ENCODE measurements around the gene NTN5. TPM values are rescaled to one million over a fixed set of nuclear protein-coding genes. Genes with fewer than 3 reads are reported as not detected.
"Not testable (repeated sequence)": the region's sequence is repeated elsewhere in the genome, so short reads cannot be mapped to it uniquely, and the experiment has no call there.

NTN5 gene
- total RNA-seq, 1 donor from 2014 or later, result under 0.01 TPM

DNA sequence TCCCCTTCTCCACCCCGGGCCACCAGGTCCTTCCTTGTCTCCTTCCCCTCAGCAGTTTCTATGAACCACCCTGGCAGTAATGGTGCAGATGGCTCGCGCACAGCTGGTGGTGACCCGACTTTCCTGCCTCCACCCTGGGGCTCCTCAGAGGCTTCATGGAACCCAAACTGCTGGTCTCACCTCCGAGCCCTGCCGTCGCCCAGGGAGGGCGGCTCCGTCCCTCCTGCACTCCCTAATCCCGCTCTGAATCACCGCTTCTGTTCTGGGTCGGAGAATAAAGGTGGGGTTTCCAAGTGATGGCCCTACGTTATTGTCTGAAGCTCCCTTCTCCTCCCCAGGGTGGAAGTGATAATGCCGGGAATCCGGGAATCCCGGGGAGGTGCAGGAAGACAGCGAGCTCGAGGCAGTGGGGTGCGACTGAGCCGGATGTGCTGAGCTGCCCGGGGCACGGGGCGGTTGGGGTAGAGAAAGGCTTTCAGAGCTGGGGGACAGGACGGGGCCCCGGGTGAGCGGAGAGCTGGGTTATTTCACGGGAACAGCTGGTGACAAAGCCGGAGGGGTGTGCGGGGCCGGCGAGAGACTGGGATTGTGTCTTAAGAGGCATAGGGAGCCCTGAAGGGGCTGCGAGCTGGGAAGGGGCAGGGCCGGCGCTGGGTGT lies 23.7 kb upstream of the NTN5 start:
- H3K27ac ChIP-seq (ENCODE audit: low read depth, low read length), result no peak overlapping the region
- no peaks in the 10 kb centered on the region for H3K36me3 ChIP-seq (ENCODE audit: control insufficient read depth in 3 of 3, insufficient read depth in 3 of 3, low read length in 3 of 3)
- H3K9ac ChIP-seq (ENCODE audit: low read depth in 1 of 3, low read length in 3 of 3), result peak overlapping the region in 2 of 3 donors; percentile 32 to 50
- H3K9me3 ChIP-seq (ENCODE audit: control insufficient read depth in 3 of 3, low read length in 3 of 3), result no peaks in the 10 kb centered on the region
- peak overlapping the region in 2 of 3 donors; percentile 46 to 52 for H3K4me3 ChIP-seq (ENCODE audit: low read length in 3 of 3)
- peaks cover 6 to 10% (median 8%) of the 10 kb centered on the region in 3 donors for H3K4me1 ChIP-seq (ENCODE audit: control insufficient read depth in 3 of 3, insufficient read depth in 3 of 3, low read length in 3 of 3)
- peaks cover 12 to 23% (median 14%) of the 10 kb centered on the region in 3 donors for H3K27me3 ChIP-seq (ENCODE audit: control insufficient read depth in 3 of 3, insufficient read depth in 3 of 3, low read length in 3 of 3)

DNA sequence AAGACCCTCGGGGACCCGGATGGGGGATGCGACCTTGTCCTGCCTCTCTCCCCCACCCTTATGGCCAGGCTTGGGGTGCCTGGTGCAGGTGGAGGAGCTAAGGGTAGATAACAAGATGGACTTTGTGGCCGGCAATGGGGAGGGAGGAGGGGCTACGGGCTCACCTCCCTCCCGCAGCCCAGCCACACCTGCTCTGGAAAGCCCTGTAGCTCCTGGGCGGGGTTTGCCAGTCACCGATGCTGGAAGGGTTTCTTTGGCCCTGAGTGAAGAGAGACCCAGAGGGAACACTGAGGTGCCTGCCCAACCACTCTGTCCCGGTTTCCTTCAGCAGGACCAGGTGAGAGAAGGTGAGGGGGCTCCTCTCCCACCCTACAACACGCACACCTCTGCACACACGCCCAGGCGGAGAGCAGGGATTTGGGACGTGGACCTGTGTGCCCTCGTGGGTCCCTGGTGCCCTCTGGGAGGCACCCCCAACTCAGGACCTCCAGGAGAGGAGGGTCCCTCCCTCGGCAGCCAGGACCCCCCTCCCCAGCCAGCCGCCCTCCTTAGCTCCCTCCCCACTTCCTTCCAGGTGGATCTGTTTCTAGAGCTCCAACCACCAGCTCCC lies 23.0 kb upstream of the NTN5 start, which contains the start of gene FUT2:
TSS of gene FUT2 (plus strand) at position 229 of the 610 bp plus-strand sequence. CDS start 6,986 bp downstream, outside the sequence.
- no peaks in the 10 kb centered on the region for H3K36me3 ChIP-seq (ENCODE audit: control insufficient read depth in 3 of 3, insufficient read depth in 3 of 3, low read length in 3 of 3)

GRCh38 chr19:48693629-48694028 lies 20.8 kb upstream of the NTN5 start:
- not testable (repeated sequence) for H3K36me3 ChIP-seq (ENCODE audit: control insufficient read depth in 3 of 3, insufficient read depth in 3 of 3, low read length in 3 of 3); H3K9me3 ChIP-seq (ENCODE audit: control insufficient read depth in 3 of 3, low read length in 3 of 3); H3K9ac ChIP-seq (ENCODE audit: low read depth in 1 of 3, low read length in 3 of 3); H3K4me3 ChIP-seq (ENCODE audit: low read length in 3 of 3); H3K4me1 ChIP-seq (ENCODE audit: control insufficient read depth in 3 of 3, insufficient read depth in 3 of 3, low read length in 3 of 3); H3K27ac ChIP-seq (ENCODE audit: low read depth, low read length)
- H3K27me3 ChIP-seq (ENCODE audit: control insufficient read depth in 3 of 3, insufficient read depth in 3 of 3, low read length in 3 of 3), result peaks cover 12 to 23% (median 14%) of the 10 kb centered on the region in 3 donors

More for the DNA sequence above, 23.0 kb upstream of the NTN5 start, which contains the start of gene FUT2:
- H3K4me1 ChIP-seq (ENCODE audit: control insufficient read depth in 3 of 3, insufficient read depth in 3 of 3, low read length in 3 of 3), result peaks cover 6 to 10% (median 8%) of the 10 kb centered on the region in 3 donors
- H3K27me3 ChIP-seq (ENCODE audit: control insufficient read depth in 3 of 3, insufficient read depth in 3 of 3, low read length in 3 of 3), result peaks cover 12 to 23% (median 14%) of the 10 kb centered on the region in 3 donors
- no peak within 1 kb of the TSS for H3K27ac ChIP-seq (ENCODE audit: low read depth, low read length)
- no peaks in the 10 kb centered on the region for H3K9me3 ChIP-seq (ENCODE audit: control insufficient read depth in 3 of 3, low read length in 3 of 3)
- peak within 1 kb of the TSS in 2 of 3 donors; percentile 46 to 52 for H3K4me3 ChIP-seq (ENCODE audit: low read length in 3 of 3)
- H3K9ac ChIP-seq (ENCODE audit: low read depth in 1 of 3, low read length in 3 of 3), result peak within 1 kb of the TSS in 2 of 3 donors; percentile 32 to 50

- H3K27ac ChIP-seq (ENCODE audit: low read depth, low read length), result no peak overlapping the region
- H3K4me3 ChIP-seq (ENCODE audit: low read length in 3 of 3), result no peak overlapping the region
- H3K27me3 ChIP-seq (ENCODE audit: control insufficient read depth in 3 of 3, insufficient read depth in 3 of 3, low read length in 3 of 3), result no peaks in the 10 kb centered on the region
- H3K9ac ChIP-seq (ENCODE audit: low read depth in 1 of 3, low read length in 3 of 3), result no peak overlapping the region
- no peaks in the 10 kb centered on the region for H3K9me3 ChIP-seq (ENCODE audit: control insufficient read depth in 3 of 3, low read length in 3 of 3)
- H3K4me1 ChIP-seq (ENCODE audit: control insufficient read depth in 3 of 3, insufficient read depth in 3 of 3, low read length in 3 of 3), result no peaks in the 10 kb centered on the region
- H3K36me3 ChIP-seq (ENCODE audit: control insufficient read depth in 3 of 3, insufficient read depth in 3 of 3, low read length in 3 of 3), result no peaks in the 10 kb centered on the region
Measured at GRCh38 chr19:48689449-48689848, 16.6 kb upstream of the NTN5 start.

GRCh38 chr19:48687776-48688175 lies 15.0 kb upstream of the NTN5 start:
- H3K9ac ChIP-seq (ENCODE audit: low read depth in 1 of 3, low read length in 3 of 3), result no peak overlapping the region
- peaks cover 0 to 5% (median 0%) of the 10 kb centered on the region in 3 donors for H3K4me1 ChIP-seq (ENCODE audit: control insufficient read depth in 3 of 3, insufficient read depth in 3 of 3, low read length in 3 of 3)
- no peaks in the 10 kb centered on the region for H3K36me3 ChIP-seq (ENCODE audit: control insufficient read depth in 3 of 3, insufficient read depth in 3 of 3, low read length in 3 of 3)
- no peak overlapping the region for H3K27ac ChIP-seq (ENCODE audit: low read depth, low read length)
- no peaks in the 10 kb centered on the region for H3K9me3 ChIP-seq (ENCODE audit: control insufficient read depth in 3 of 3, low read length in 3 of 3)
- H3K4me3 ChIP-seq (ENCODE audit: low read length in 3 of 3), result no peak overlapping the region
- H3K27me3 ChIP-seq (ENCODE audit: control insufficient read depth in 3 of 3, insufficient read depth in 3 of 3, low read length in 3 of 3), result no peaks in the 10 kb centered on the region

- H3K27ac ChIP-seq (ENCODE audit: low read depth, low read length); H3K27me3 ChIP-seq (ENCODE audit: control insufficient read depth in 3 of 3, insufficient read depth in 3 of 3, low read length in 3 of 3); H3K4me3 ChIP-seq (ENCODE audit: low read length in 3 of 3); H3K9ac ChIP-seq (ENCODE audit: low read depth in 1 of 3, low read length in 3 of 3); H3K9me3 ChIP-seq (ENCODE audit: control insufficient read depth in 3 of 3, low read length in 3 of 3); H3K36me3 ChIP-seq (ENCODE audit: control insufficient read depth in 3 of 3, insufficient read depth in 3 of 3, low read length in 3 of 3); H3K4me1 ChIP-seq (ENCODE audit: control insufficient read depth in 3 of 3, insufficient read depth in 3 of 3, low read length in 3 of 3): not testable (repeated sequence)
Measured at GRCh38 chr19:48686637-48687036, 13.8 kb upstream of the NTN5 start.

DNA sequence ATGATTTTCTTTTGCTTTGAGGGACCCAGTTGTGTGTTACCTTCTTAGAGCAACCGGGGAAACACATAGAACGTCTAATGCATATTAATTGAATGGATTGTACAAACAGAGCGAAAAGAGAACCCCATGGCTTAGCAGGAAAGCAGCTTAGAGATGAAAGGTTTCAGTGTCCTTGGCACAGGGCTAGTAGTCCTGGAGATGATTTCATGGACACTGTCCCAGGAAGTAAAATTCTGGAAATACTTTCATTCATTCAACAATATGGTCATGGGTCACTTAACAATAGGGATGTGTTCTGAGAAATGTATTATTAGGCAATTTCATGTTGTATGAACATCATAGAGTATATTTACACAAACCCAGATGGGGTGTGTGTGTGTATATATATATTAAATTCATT lies 13.3 kb upstream of the NTN5 start:
- no peak overlapping the region for H3K9ac ChIP-seq (ENCODE audit: low read depth in 1 of 3, low read length in 3 of 3)
- H3K36me3 ChIP-seq (ENCODE audit: control insufficient read depth in 3 of 3, insufficient read depth in 3 of 3, low read length in 3 of 3), result no peaks in the 10 kb centered on the region
- H3K27ac ChIP-seq (ENCODE audit: low read depth, low read length), result no peak overlapping the region
- H3K4me1 ChIP-seq (ENCODE audit: control insufficient read depth in 3 of 3, insufficient read depth in 3 of 3, low read length in 3 of 3), result peaks cover 0 to 5% (median 1%) of the 10 kb centered on the region in 3 donors
- H3K27me3 ChIP-seq (ENCODE audit: control insufficient read depth in 3 of 3, insufficient read depth in 3 of 3, low read length in 3 of 3), result no peaks in the 10 kb centered on the region
- no peak overlapping the region for H3K4me3 ChIP-seq (ENCODE audit: low read length in 3 of 3)
- no peaks in the 10 kb centered on the region for H3K9me3 ChIP-seq (ENCODE audit: control insufficient read depth in 3 of 3, low read length in 3 of 3)

- Histone ChIP-seq H3K27me3 (ENCODE audit: control insufficient read depth in 3 of 3, insufficient read depth in 3 of 3, low read length in 3 of 3) (no peaks in the 10 kb centered on the region), H3K27ac (ENCODE audit: low read depth, low read length) (no peak overlapping the region), H3K4me3 (ENCODE audit: low read length in 3 of 3) (no peak overlapping the region), H3K9ac (ENCODE audit: low read depth in 1 of 3, low read length in 3 of 3) (no peak overlapping the region), H3K9me3 (ENCODE audit: control insufficient read depth in 3 of 3, low read length in 3 of 3) (no peaks in the 10 kb centered on the region), H3K36me3 (ENCODE audit: control insufficient read depth in 3 of 3, insufficient read depth in 3 of 3, low read length in 3 of 3) (no peaks in the 10 kb centered on the region), H3K4me1 (ENCODE audit: control insufficient read depth in 3 of 3, insufficient read depth in 3 of 3, low read length in 3 of 3) (peaks cover 0 to 6% (median 5%) of the 10 kb centered on the region in 3 donors)
Measured at GRCh38 chr19:48685583-48685982, 12.8 kb upstream of the NTN5 start.

GRCh38 chr19:48683349-48683748 lies 10.5 kb upstream of the NTN5 start:
- H3K4me3 ChIP-seq (ENCODE audit: low read length in 3 of 3), result peak overlapping the region; percentile 54 to 63 (median 61)
- peak overlapping the region; percentile 40 to 65 (median 50) for H3K9ac ChIP-seq (ENCODE audit: low read depth in 1 of 3, low read length in 3 of 3)
- no peaks in the 10 kb centered on the region for H3K9me3 ChIP-seq (ENCODE audit: control insufficient read depth in 3 of 3, low read length in 3 of 3)
- no peak overlapping the region for H3K27ac ChIP-seq (ENCODE audit: low read depth, low read length)
- H3K27me3 ChIP-seq (ENCODE audit: control insufficient read depth in 3 of 3, insufficient read depth in 3 of 3, low read length in 3 of 3), result no peaks in the 10 kb centered on the region
- peaks cover 0 to 6% (median 5%) of the 10 kb centered on the region in 3 donors for H3K4me1 ChIP-seq (ENCODE audit: control insufficient read depth in 3 of 3, insufficient read depth in 3 of 3, low read length in 3 of 3)
- no peaks in the 10 kb centered on the region for H3K36me3 ChIP-seq (ENCODE audit: control insufficient read depth in 3 of 3, insufficient read depth in 3 of 3, low read length in 3 of 3)

- H3K27me3 ChIP-seq (ENCODE audit: control insufficient read depth in 3 of 3, insufficient read depth in 3 of 3, low read length in 3 of 3), result no peaks in the 10 kb centered on the region
- H3K4me1 ChIP-seq (ENCODE audit: control insufficient read depth in 3 of 3, insufficient read depth in 3 of 3, low read length in 3 of 3), result peaks cover 0 to 6% (median 5%) of the 10 kb centered on the region in 3 donors
- no peaks in the 10 kb centered on the region for H3K36me3 ChIP-seq (ENCODE audit: control insufficient read depth in 3 of 3, insufficient read depth in 3 of 3, low read length in 3 of 3)
- no peak overlapping the region for H3K4me3 ChIP-seq (ENCODE audit: low read length in 3 of 3)
- peak overlapping the region in 2 of 3 donors; percentile 33 to 47 for H3K9ac ChIP-seq (ENCODE audit: low read depth in 1 of 3, low read length in 3 of 3)
- H3K27ac ChIP-seq (ENCODE audit: low read depth, low read length), result no peak overlapping the region
- H3K9me3 ChIP-seq (ENCODE audit: control insufficient read depth in 3 of 3, low read length in 3 of 3), result no peaks in the 10 kb centered on the region
Measured at GRCh38 chr19:48681127-48681470, 8.3 kb upstream of the NTN5 start.

All from skeletal muscle tissue (tissue), 4 donors.